GM19328 (cell line): ENCODE results near the gene DCBLD2.
"Not testable (repeated sequence)": the region's sequence is repeated elsewhere in the genome, so short reads cannot be mapped to it uniquely, and the experiment has no call there.

Experiments
- ATAC-seq: cut with Tn5 transposase; IDR thresholded peaks from one replicate; pipeline ENCODE4 v1.9.1; 2021; ENCODE audit warnings: mild to moderate bottlenecking, moderate library complexity; ENCODE audit not compliant: unreplicated experiment

Gene DCBLD2

GRCh38 chr3:98843266-98843959, 58.1 kb downstream of the DCBLD2 start:
- ATAC-seq: no peak

GRCh38 chr3:98839846-98840245, 61.6 kb downstream of the DCBLD2 start:
- ATAC-seq: no peak

DNA sequence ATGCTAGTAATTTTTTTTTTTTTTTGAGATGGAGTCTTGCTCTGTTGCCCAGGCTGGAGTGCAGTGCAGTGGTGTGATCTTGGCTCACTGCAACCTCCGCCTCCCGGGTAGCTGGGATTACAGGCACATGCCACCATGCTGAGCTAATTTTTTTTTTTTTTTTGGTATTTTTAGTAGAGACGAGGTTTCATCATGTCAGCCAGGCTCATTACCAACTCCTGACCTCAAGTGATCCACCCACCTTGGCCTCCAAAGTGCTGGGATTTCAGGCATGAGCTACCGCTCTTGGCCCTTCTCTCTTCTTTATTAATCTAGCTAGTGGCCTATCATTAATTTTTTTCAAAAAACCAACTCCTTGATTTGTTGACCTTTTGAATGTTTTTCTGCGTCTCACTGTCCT, 70.4 kb downstream of the DCBLD2 start:
- not testable (repeated sequence) for ATAC-seq

DNA sequence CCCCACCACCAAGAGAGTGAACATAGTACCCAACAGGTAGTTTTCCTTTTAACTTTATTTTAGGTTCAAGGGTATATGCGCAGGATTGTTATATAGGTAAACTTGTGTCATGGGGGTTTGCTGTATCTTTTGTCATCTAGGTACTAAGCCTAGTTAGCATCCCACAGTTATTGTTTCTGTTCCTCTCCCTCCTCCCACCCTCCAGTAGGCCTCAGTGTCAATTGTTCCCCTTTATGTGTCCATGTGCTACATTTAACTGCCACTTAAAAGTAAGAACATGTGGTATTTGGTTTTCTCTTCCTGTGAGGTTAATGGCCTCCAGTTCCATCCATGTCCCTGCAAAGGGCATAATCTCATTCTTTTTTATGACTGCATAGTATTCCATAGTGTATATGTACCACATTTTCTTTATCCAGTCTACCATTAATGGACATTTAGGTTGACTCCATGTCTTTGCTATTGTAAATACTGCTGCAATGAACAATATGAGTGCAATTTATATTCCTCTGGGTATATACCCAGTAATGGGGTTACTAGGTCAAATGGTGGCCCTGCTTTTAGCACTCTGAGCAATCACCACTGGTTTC, 72.2 kb downstream of the DCBLD2 start:
- no peak for ATAC-seq

GRCh38 chr3:98827221-98827920, 74.1 kb downstream of the DCBLD2 start:
- ATAC-seq: no peak

DNA sequence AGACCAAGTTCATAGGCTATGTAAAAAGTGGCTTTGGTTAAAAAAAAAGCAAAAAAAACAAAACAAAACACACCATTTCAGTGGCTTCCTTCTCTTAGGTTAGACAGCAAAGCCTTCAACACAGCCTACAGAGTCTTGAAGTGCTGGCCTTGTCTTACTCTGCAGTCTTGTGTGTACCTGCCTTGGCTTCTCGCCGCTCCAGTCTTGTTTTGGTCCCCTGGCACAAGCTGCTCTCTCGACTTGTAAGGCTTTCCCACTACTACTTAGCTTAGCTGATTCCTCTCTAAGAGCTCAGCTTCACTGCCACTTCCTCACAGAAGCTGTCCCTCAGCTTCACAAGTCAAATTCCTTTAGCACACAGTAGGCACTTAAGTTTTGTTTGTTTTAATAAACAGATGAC, 75.4 kb downstream of the DCBLD2 start:
- no peak for ATAC-seq

DNA sequence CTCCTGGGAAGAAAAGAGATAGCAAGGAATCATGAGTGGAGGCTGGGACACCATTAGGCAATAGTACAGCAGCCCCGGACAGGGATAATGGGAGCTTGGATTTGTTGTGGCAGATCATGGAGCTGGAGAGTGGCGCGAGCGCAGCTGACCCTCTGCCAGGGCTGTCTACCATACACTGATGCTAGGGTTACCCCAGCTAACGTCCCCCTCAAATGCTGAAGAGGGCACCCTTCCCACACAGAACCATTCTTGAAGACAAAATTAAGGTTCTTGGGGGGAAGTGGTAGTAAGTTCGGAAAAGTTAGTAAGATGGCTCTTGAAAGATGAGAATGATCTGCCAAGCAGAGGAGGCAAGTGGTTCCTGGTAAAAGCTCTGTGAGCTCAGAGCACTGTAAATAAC, 77.2 kb downstream of the DCBLD2 start:
- ATAC-seq: no peak

DNA sequence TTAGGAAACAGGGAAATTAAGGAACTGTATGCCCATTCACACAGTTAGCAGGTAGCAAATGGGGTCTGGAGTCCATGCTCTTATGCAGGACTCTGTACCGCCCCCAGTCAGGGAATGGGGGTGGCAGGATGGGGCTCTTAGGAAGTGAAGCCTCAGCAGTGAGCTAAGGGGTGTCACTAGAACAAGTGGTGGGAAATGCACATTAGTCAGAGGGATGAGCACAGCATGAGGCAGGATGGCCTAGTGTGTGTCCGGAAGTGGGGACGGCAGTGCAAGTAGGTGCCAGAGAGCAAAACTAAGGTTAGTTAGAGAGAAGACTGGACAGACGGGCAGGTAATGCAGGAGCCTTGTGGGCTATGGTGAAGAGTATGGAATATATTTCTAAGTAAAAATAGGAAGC, 77.7 kb downstream of the DCBLD2 start:
- ATAC-seq: no peak

- no peak for ATAC-seq
These were observed 80.4 kb downstream of the DCBLD2 start for GRCh38 chr3:98821063-98821462.

- ATAC-seq: peak; percentile 89
These were observed 83.9 kb downstream of the DCBLD2 start for GRCh38 chr3:98817547-98818041.

DNA sequence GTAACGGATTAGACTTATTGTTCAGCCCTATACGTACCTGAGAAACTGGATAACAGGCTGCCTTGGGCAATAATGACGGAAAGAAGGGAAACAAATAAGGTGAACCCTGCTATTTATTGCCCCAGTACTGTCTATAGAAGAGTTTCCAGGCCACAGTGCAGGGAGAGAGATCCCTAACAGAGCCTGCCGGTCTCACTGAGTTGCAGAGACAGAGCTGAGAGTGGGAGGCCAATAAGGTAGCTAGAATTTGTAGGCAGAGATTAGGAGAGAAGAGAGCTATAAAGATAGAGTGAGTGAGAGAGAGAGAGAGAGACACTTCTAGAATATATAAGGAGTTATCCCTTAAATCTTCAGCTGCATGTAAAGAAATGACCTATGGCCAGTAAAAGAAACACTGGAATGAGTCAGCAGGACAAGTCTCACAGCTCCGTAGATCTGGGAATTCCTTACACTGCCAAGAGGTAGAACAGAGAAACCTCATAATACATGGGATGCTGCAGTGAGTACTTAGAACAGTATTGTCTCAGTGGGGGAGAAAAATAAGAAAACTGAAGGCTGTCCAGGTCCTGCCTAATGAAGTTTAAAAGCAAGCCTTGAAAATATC, 86.6 kb downstream of the DCBLD2 start:
- no peak for ATAC-seq

- no peak for ATAC-seq
These were observed 88.6 kb downstream of the DCBLD2 start for GRCh38 chr3:98812851-98813374.

GRCh38 chr3:98811048-98811447, 90.4 kb downstream of the DCBLD2 start:
- no peak for ATAC-seq

DNA sequence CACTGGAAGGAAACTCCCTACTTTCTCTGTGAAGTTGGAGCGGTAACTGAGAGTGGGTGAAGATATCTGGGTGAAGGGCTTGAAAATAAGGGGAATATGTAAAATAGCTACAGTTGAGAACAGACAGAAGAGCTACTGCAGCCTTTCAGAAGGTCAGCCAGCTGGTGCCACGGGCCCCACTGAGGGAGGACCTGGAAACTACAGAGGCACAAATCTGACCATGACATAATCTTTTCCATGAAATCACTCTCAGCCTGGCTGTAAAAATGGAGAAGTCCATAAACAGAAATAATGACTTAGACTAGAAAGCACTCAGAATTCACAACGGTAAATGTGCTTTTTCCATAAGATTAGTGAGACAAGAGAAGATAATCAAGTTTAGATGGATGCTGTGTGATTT, 91.9 kb downstream of the DCBLD2 start:
- no peak for ATAC-seq

DNA sequence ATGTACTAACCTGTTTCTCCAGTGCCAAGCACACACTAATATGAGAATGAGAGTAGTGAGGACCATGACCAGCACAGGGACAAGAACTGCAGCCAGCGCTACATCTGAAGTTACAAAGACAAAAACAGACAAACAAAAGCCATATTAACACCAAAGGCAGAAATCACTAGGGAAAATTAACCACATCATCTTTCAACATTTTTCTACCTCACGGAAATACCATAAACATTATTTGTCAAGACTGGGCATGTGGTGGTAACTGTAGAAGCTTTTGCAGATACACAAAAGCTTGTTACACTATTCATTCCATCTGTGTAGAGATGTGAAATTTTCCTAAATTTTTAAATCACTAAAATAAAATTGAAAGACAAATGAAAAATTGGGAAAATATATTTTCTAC, 93.4 kb downstream of the DCBLD2 start:
- ATAC-seq: no peak

- no peak for ATAC-seq
These were observed 93.9 kb downstream of the DCBLD2 start for GRCh38 chr3:98807561-98807960.

DNA sequence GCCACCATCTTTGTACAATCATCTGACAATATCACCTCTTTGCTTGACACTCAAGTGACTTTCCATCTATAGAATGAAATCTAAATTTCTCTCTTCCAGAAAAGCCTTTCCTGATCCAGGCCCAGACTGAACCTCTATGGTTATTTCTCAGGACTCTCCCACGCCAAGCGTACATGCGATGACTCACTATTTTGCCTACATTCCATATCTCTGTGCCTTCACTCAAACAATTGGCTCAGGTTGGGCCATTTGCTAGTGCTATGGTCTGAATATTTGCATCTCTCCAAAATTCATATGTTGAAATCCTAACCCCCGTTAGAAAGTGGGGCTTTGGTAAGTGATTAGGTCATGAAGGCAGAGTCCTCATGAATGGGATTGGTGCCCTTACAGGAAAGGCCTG, 94.5 kb downstream of the DCBLD2 start:
- no peak for ATAC-seq

- ATAC-seq: no peak
These were observed 95.0 kb downstream of the DCBLD2 start for GRCh38 chr3:98806521-98806920.

DNA sequence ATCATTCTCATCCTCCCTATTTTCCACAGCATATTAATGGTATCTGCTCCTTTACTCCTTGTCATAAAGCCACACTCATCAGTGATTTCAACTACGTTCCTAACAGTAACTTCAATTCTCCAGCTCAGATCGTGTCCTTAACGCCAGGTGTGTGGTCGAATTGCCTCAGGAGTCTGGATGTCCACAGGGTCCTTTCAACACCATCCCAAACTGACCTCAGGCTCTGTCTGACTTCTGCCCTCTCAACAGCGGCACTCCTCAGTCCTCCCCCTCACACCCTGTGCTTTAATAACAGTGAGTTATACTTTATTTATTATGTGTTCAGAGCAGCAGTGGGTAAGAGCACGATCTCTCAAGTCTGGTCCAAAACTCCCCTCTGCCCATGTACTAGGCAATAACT, 95.9 kb downstream of the DCBLD2 start:
- no peak for ATAC-seq

DNA sequence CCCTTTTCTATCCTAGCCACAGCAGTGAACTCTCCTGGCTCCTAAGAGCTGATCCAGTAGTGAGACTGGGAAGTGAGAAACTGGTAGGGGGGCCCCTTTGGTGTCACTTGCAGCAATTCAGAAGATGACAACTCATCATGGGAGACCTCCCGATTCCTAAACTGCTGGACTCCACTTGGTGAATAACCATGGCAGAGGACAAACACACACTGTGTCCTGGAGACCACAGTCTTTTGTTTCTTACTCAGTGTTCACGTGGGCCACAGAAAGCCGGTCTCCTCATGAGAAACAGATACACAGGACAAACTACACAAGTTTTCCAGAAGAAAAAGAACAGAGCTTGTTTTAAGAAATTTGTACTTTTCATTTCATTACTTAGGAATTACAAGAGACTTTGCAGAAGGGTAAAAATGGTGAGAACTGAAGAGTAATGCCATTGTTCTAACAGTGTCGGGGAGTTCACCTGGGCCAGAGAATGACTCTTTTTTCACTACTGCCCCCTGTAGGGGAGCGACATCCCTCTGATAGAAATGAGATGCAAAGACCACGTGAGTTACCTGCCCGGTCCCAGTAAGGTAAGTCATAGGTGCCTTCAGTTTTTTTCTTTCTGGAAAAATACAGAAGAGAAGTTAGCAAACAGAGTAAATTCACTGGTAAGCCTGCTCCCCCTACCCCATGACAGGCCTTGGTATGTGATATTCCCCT, 100.3 kb downstream of the DCBLD2 start:
- no peak for ATAC-seq

DNA sequence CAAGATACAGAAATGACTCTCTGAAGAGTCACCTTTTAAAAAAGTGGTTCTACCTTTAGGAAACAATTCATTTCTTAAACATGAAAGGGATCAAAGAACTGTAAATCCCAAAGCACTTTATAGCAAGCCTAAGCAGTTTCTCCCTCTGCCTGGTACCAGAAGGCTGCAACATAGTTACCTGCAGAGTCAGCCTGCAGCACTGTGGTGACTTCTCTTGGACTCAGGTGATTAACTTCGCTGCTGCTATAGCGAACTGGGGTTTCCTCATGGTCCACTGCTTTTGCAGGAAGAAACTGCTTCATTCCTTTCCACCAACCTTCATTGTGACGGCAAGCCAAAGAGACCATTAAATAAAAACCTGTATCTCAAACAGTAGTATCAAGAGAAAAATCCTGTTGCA, 101.1 kb downstream of the DCBLD2 start:
- no peak for ATAC-seq
